Fibroblast of lung (primary cell): ENCODE data around the gene CAPG. TPM values are rescaled to one million over a fixed set of nuclear protein-coding genes. Genes with fewer than 3 reads are reported as not detected.

Experiments
- DNase-seq, 2 donors: peaks; one replicate each; pipeline versions ENCODE4 v3.0.0 to v3.0.0-alpha.2; 2010; ENCODE audit warnings: low read depth in 2 of 2
- H2AFZ ChIP-seq: 2 replicates; pipeline ENCODE4 v1.5.1; 2012; ENCODE audit warnings: low read length, control low read depth, inconsistent platforms
- H3K27ac ChIP-seq: 2 replicates; pipeline ENCODE4 v1.5.1; 2011; ENCODE audit warnings: low read length, control low read depth; ENCODE audit not compliant: insufficient read depth
- H3K27me3 ChIP-seq: 2 replicates; pipeline ENCODE4 v1.5.1; 2011; ENCODE audit warnings: mild to moderate bottlenecking, low read length; ENCODE audit not compliant: control insufficient read depth, insufficient read depth
- H3K36me3 ChIP-seq: 2 replicates; pipeline ENCODE4 v1.5.1; 2011; ENCODE audit warnings: low read length; ENCODE audit not compliant: control insufficient read depth, insufficient read depth
- H3K4me1 ChIP-seq: 2 replicates; pipeline ENCODE4 v1.5.1; 2011; ENCODE audit warnings: low read length; ENCODE audit not compliant: control insufficient read depth, insufficient read depth; ENCODE audit errors: extremely low read depth
- H3K4me2 ChIP-seq: 2 replicates; pipeline ENCODE4 v1.5.1; 2011; ENCODE audit warnings: low read length, control low read depth; ENCODE audit not compliant: insufficient read depth; ENCODE audit errors: extremely low read depth
- H3K4me3 ChIP-seq, 4 experiments: fragments of 200-600 bp in 1 of 4; sonication (generic) in 1 of 4; replicated peaks in 1 of 4; 2 replicates each; pipeline ENCODE4 v1.5.1; 2011 to 2016; ENCODE audit warnings: low read length in 4 of 4, low read depth in 3 of 4, mild to moderate bottlenecking in 3 of 4, control low read depth in 2 of 4, inconsistent platforms in 1 of 4, mixed read lengths in 1 of 4; ENCODE audit not compliant: insufficient read depth in 1 of 4; ENCODE audit errors: control extremely low read depth in 1 of 4
- H3K79me2 ChIP-seq: 2 replicates; pipeline ENCODE4 v1.5.1; 2012; ENCODE audit warnings: mild to moderate bottlenecking, low read length, inconsistent platforms; ENCODE audit not compliant: control insufficient read depth, insufficient read depth
- H3K9ac ChIP-seq: 2 replicates; pipeline ENCODE4 v1.5.1; 2011; ENCODE audit warnings: mild to moderate bottlenecking, low read length, control low read depth; ENCODE audit not compliant: insufficient read depth
- H3K9me3 ChIP-seq: 2 replicates; pipeline ENCODE4 v1.5.1; 2012; ENCODE audit warnings: low read depth, low read length; ENCODE audit not compliant: control insufficient read depth, insufficient read depth
- H4K20me1 ChIP-seq: 2 replicates; pipeline ENCODE4 v1.5.1; 2011; ENCODE audit warnings: low read length; ENCODE audit not compliant: control insufficient read depth, insufficient read depth; ENCODE audit errors: extremely low read depth
- EZH2 ChIP-seq: IDR thresholded peaks from 2 replicates; pipeline ENCODE4 v1.5.1; 2012; ENCODE audit warnings: low read length, control low read depth, mild to moderate bottlenecking; ENCODE audit errors: missing control alignments
- polyA plus RNA-seq, 2 donors: library from polyadenylated mRNA; depleted of rRNA in 1 of 2; stranded (reverse) in 1 of 2; unstranded in 1 of 2; fragments of >200 nt; gene quantifications; 2 replicates each; pipeline ENCODE4 v1.2.1, GENCODE V29; 2011 to 2012; ENCODE audit warnings: missing spikeins in 1 of 2
- total RNA-seq: library from RNA; depleted of rRNA; stranded (reverse); fragments of >200 nt; gene quantifications from 2 replicates; pipeline ENCODE4 v1.2.1, GENCODE V29; 2014
- TF ChIP-seq, protein P1 (sequence below), 2 donors: IDR thresholded peaks in 1 of 2; conservative IDR thresholded peaks in 1 of 2; 1 replicate in 1 of 2; 2 replicates in 1 of 2; pipeline ENCODE4 v1.5.1; 2011 to 2012; ENCODE audit warnings: low read length in 2 of 2, control low read depth in 1 of 2, inconsistent platforms in 1 of 2, low read depth in 1 of 2, mild to moderate bottlenecking in 1 of 2

Gene CAPG
- total and polyA plus RNA-seq, 2 donors (not counting 1 experiment from before 2014, with no cell fraction given) = 43.8 to 193 TPM

DNA sequence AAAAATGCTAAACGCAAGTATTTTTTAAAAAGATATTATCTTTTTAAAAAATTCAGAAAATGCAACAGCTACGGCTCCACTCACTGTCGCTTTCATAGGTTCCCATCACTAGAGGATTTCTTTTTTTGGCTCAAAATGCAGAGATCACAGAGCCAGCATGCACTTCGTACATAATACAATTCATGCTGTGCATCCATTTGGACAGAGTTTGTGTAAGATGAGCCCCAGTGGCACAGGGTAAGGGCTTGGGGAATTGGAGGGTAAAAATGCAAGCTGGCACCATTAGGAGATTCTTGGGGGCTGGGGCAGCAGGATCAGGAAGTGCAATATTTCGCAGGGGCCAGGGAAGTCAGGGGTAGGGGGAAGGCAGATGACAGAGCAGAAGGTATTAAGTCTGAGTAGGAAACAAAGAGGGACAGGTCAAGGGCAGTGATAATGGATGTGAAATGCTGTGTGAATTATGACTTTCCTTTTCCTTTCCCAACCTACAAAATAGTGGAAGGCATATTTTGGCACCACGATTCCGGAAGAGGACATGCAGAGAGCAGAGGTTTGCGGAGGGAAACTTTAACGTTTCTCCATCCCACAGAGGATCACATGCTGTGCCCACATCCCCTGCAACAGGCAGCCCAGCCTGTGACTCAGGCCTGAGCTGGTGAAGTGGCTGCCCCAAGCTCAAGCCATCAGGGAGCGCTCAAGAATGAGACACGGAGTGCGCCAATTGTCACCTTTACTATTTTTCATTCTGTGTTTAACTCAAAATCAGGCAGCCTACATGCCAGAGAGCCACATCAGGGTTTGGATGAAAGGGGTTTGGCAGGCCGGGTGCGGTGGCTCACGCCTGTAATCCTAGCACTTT is 4.7 kb downstream of the CAPG start:
- Histone ChIP-seq H3K4me1 (peaks cover 4% of the 10 kb centered on the region), H4K20me1 (no peaks in the 10 kb centered on the region), H3K79me2 (no peaks in the 10 kb centered on the region), H2AFZ (no peak overlapping the region), H3K9ac (no peak overlapping the region), H3K9me3 (no peaks in the 10 kb centered on the region), H3K4me3 (no peak overlapping the region), H3K27ac (no peak overlapping the region), H3K36me3 (no peaks in the 10 kb centered on the region), H3K4me2 (no peak overlapping the region), H3K27me3 (no peaks in the 10 kb centered on the region)
- DNase-seq = peak; percentile 29 to 84
- TF ChIP-seq, protein P1, sequence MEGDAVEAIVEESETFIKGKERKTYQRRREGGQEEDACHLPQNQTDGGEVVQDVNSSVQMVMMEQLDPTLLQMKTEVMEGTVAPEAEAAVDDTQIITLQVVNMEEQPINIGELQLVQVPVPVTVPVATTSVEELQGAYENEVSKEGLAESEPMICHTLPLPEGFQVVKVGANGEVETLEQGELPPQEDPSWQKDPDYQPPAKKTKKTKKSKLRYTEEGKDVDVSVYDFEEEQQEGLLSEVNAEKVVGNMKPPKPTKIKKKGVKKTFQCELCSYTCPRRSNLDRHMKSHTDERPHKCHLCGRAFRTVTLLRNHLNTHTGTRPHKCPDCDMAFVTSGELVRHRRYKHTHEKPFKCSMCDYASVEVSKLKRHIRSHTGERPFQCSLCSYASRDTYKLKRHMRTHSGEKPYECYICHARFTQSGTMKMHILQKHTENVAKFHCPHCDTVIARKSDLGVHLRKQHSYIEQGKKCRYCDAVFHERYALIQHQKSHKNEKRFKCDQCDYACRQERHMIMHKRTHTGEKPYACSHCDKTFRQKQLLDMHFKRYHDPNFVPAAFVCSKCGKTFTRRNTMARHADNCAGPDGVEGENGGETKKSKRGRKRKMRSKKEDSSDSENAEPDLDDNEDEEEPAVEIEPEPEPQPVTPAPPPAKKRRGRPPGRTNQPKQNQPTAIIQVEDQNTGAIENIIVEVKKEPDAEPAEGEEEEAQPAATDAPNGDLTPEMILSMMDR (conservative IDR thresholded peaks at IDR 0.05 in 1 of 2, IDR thresholded peaks at IDR 0.05 in 1 of 2; ENCODE audit: low read depth in 1 of 2, low read length in 2 of 2) = no peak
- no peak for TF ChIP-seq EZH2

DNA sequence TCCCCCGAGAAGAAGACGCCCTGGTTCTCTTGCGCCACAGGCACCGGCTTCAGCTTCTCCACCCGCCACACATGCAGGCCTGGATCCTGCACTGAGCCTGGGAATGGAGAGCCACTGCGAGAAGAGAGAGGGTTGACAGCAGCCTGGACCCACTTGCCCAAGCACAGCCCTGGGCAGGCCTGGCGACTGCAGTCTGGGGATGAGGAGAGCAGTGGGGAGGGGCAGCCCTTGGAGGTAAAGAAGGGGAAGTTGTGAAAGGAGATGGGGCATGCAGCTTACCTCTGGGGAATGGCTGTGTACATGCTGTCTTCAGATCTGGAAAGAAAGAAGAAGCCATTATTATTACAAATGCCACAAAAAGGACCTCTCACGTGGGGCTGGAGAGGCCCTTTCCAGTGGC is 8.3 kb downstream of the CAPG start:
- TF ChIP-seq, protein P1 (conservative IDR thresholded peaks at IDR 0.05 in 1 of 2, IDR thresholded peaks at IDR 0.05 in 1 of 2; ENCODE audit: low read depth in 1 of 2, low read length in 2 of 2) = no peak
- TF ChIP-seq EZH2 = no peak
- Histone ChIP-seq H3K9ac (no peak overlapping the region), H2AFZ (no peak overlapping the region), H3K4me1 (no peaks in the 10 kb centered on the region), H3K4me3 (no peak overlapping the region), H4K20me1 (no peaks in the 10 kb centered on the region), H3K36me3 (no peaks in the 10 kb centered on the region), H3K27me3 (no peaks in the 10 kb centered on the region), H3K9me3 (no peaks in the 10 kb centered on the region), H3K27ac (no peak overlapping the region), H3K4me2 (no peak overlapping the region), H3K79me2 (no peaks in the 10 kb centered on the region)
- no peak for DNase-seq

DNA sequence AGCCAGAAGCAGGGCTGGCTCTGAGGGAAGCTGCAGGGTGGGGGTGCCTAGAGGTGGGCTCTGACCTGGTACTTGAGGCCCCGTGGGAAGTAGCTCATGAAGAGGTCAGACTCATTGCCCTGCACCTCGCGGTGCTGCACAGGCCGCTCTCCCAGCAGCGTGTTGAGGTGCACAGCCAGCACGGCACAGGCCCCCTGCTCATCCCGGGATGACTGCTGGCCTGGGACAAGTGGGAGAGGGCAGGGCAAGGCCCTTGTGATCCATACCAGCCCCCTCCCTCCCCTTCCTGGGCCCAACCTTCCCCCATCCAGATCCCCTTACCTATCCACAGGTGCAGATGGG is 8.7 kb downstream of the CAPG start:
- H3K27me3 ChIP-seq = no peaks in the 10 kb centered on the region
- no peak for DNase-seq
- no peaks in the 10 kb centered on the region for H3K4me1 ChIP-seq
- no peak overlapping the region for H3K9ac ChIP-seq
- no peaks in the 10 kb centered on the region for H4K20me1 ChIP-seq
- no peak overlapping the region for H3K4me2 ChIP-seq
- no peaks in the 10 kb centered on the region for H3K9me3 ChIP-seq
- no peaks in the 10 kb centered on the region for H3K79me2 ChIP-seq
- H3K36me3 ChIP-seq = no peaks in the 10 kb centered on the region
- H3K4me3 ChIP-seq = no peak overlapping the region
- H2AFZ ChIP-seq = no peak overlapping the region
- no peak overlapping the region for H3K27ac ChIP-seq
- TF ChIP-seq, protein P1 (conservative IDR thresholded peaks at IDR 0.05 in 1 of 2, IDR thresholded peaks at IDR 0.05 in 1 of 2; ENCODE audit: low read depth in 1 of 2, low read length in 2 of 2) = no peak
- no peak for TF ChIP-seq EZH2
